AG10803 (cell line): ENCODE measurements around the gene TGIF2LX.
"Not testable (repeated sequence)": the region's sequence is repeated elsewhere in the genome, so short reads cannot be mapped to it uniquely, and the experiment has no call there.

Source experiments
- DNase-seq: peaks from one replicate; pipeline ENCODE4 v3.0.0; 2010; ENCODE audit warnings: low read depth
- H3K4me3 ChIP-seq: 2 replicates; pipeline ENCODE4 v1.5.1; 2011; ENCODE audit warnings: mild to moderate bottlenecking, low read length, control low read depth

The TGIF2LX gene

DNA sequence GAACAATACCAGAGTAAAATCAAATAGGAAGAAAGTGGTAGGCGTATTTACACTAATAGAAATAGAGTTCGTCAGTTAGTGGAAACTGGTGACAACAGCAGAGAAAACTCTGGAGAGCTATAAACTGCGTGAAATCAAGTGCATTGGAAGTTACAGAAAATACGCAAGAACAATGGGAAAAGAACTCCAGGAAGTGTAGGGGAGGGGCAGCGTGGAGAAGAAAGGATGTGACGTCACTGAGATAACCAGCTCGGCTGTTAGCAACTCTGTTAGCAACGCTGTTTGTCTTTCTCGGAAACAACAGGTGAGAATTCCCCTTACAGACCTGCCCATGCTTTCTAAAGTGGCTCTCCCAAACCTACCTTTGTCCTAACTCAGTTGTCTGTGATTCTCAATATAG lies at the start of gene TGIF2LX:
TGIF2LX (plus strand) TSS at position 244 of the 400 bp plus-strand sequence. CDS start 178 bp downstream, outside the sequence.
- not testable (repeated sequence) for H3K4me3 ChIP-seq, DNase-seq

DNA sequence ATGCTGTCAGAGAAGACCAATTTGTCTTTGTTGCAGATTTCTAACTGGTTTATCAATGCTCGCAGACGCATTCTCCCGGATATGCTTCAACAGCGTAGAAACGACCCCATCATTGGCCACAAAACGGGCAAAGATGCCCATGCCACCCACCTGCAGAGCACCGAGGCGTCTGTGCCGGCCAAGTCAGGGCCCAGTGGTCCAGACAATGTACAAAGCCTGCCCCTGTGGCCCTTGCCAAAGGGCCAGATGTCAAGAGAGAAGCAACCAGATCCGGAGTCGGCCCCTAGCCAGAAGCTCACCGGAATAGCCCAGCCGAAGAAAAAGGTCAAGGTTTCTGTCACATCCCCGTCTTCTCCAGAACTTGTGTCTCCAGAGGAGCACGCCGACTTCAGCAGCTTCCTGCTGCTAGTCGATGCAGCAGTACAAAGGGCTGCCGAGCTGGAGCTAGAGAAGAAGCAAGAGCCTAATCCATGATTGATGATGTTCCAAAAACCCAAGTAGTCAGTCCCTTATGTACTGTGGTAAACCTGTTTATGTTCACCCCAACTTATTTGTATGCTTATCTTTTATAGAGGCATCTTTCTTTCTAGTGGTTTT lies 728 bp downstream of the TGIF2LX start:
- not testable (repeated sequence) for H3K4me3 ChIP-seq, DNase-seq

- H3K4me3 ChIP-seq, DNase-seq: not testable (repeated sequence)
Measured at GRCh38 chrX:89943077-89943476, 21.4 kb downstream of the TGIF2LX start.

GRCh38 chrX:89965588-89965987 lies 43.9 kb downstream of the TGIF2LX start:
- H3K4me3 ChIP-seq, DNase-seq: not testable (repeated sequence)
